Measurements from ENCODE around the gene ZNF679.
"Not testable (repeated sequence)": the region's sequence is repeated elsewhere in the genome, so short reads cannot be mapped to it uniquely, and the experiment has no call there.

ZNF679 gene

DNA sequence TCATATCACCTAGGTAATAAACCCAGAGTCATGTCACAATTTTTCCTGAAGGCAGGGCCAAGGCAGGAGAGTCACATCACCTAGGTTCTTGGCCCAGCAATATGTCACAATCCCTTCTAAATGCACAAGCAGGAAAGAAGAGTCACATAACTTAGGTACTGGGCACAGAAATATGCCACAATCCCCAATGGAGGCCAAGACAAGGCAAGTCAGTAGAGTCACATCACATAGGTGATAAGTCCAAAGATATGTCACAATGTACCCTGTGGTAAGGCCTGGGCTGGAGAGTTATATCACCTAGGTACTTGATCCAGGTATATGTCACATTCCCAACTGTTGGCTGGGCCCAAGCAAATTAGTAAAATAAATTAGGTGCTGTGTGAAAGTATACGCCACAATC lies at the start of gene ZNF679:
Gene ZNF679 (plus strand): TSS at position 301 of the 400 bp plus-strand sequence. CDS start 20,644 bp downstream, outside the sequence.
- not testable (repeated sequence) for ATAC-seq, DNase-seq

DNA sequence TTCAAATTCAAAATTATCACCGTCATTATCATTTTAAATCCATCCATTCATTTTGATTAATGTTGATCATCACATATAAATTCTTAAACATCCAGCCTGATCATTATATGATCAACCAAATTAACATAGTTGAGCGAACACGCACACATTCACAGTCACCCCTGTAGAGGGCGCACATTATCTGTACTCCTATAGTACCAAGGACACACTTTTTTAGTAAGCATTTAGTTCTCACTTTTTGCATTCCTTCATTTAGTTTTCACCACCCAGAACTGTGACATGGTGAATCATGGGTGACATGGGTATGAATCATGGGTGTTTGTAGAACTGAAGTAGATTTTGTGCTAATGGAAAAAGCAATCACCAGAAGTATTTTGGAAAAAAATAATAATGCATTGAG lies 47.3 kb upstream of the ZNF679 start:
- DNase-seq = no peak
- ATAC-seq = no peak

DNA sequence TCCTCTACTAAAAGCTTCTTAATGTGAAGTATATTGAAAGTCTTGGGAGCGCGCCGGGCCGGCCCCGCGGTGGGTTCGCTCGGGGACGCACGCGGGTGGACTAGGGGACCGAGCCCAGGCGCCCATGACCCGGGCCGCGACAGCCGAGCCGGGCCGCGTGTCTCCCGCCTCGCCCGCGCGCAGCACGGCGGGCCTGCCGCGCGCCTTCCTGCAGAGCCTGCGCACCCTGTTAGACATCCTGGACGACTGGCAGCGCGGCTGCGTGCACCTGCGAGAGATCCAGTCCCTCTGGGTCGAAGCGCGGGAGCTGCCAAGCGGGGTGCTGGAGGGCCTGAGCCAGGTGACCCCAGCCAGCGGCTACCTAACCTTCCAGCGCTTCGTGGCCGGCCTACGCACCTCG lies 46.7 kb upstream of the ZNF679 start:
- no peak for DNase-seq
- no peak for ATAC-seq

DNA sequence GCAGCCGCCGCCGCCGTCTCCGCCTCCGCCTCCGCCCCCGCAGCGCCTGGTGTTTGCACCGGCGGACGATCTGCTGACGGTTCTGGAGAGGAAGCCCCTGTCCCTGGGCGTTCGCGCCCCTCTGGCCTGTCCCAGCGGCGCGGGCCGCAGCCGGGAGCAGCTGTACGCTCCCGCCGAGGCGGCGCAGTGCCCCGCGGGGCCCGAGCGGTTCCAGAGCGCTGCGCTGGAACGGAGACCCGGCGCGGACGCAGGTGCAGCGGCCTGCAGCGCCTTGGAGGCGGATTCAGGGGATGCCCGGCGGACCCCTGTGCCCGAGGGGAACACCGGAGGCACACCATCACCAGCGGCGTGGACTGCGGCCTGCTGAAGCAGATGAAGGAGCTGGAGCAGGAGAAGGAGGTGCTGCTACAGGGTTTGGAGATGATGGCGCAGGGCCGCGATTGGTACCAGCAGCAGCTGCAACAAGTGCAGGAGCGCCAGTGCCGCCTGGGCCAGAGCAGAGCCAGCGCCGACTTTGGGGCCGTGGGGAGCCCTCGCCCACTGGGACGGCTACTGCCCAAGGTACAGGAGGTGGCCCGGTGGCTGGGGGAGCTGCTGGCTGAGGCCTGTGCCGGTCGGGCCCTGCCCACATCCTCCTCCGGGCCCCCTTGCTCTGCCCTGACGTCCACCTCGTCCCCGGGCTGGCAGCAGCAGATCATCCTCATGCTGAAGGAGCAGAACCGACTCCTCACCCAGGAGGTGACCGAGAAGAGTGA lies 46.1 kb upstream of the ZNF679 start:
- no peak for DNase-seq
- ATAC-seq = peak; percentile 14

DNA sequence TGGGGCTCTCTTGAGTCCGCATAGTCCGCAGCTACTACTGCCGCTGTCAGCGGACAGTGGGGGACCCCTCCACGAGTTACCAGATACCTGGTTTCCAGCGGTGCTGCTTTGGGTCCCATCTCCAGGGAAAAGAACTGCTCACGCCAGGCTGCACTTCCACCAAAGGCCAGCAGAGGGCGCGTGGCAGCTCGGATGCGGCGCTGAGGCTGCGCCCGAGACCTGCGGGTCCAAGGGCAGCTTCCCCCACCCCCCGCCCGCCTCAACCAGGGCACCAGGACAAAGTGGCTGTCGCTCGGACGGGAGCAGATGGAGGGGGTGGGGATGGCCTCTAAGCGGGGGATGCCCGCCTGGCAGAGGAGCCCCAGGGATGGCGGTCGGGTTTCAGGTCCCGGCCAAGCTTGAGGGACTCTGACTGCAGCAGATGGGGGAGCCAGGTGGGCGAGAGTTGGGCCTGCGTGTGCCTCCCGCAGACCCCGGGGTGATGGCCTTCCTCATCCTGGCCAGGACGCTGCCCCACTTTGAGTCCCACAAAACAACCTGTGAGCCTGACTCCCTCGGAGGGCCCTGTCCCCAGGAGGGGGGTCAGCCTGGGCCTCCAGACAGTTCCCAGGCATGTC lies 45.0 kb upstream of the ZNF679 start:
- ATAC-seq = no peak
- peak; percentile 51 for DNase-seq

DNA sequence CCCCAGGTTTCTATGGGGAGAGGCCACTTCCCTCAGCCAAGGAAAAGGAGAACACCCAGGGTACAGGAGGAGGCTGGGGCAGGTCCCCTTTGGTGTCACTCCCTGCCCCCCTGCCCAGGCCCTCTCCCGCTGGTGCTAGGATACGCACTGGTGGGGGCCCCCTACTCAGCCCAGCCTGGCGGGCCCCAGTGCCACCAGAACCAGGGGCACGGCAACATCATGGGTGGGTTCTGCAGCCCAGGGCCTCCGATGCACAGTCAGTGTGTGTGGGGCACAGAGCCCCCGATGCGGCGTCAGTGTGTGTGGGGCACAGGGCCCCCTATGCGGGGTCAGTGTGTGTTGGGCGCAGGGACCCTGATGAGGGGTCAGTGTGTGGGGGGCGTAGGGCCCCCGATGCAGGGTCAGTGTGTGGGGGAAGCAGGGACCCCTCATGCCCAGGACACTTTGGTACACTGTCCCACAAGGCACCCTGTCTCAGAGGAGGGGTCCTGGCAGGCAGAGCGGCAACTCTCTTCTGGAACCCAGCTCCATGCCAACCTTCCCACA lies 44.4 kb upstream of the ZNF679 start:
- no peak for DNase-seq
- ATAC-seq = no peak

DNA sequence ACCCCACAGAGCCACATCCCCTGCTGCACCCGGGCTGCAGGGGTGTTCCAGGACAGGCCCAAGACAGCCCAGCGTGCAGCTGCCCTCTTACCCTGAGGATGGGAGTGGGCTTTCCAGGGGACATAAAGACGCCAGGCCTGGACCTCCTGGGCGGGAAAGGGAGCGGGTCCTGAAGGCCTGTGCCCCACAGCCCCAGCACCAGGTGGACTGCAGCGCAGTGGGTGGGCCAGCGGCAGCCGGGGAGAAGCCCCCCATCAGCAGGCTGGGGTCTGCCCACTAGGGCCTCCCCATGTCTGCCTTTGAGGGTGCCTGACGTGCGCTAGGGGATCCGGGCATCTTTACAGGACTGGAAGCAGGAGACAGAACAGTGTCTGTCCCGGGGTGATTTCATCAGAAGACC lies 43.9 kb upstream of the ZNF679 start:
- DNase-seq (no peak), ATAC-seq (no peak)

DNA sequence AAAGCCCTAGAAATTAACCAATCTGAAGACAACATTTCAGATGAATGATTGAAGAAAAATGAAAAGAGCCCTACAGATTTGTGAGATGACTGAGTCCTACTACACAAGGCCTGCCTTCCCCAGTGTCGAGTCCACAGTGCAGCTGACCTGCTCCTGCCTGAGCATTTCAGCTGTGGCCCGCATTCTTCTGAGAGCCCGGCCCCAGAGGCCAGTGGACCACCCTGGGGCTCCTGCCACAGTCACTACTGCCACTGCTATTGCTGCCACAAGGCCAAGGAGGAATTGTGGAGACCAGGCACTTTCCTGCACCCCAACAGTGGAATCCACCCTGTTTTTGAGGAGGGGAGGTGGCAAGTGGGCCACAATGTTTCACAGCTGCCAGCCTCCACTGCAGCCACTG lies 40.9 kb upstream of the ZNF679 start:
- DNase-seq = no peak
- no peak for ATAC-seq

DNA sequence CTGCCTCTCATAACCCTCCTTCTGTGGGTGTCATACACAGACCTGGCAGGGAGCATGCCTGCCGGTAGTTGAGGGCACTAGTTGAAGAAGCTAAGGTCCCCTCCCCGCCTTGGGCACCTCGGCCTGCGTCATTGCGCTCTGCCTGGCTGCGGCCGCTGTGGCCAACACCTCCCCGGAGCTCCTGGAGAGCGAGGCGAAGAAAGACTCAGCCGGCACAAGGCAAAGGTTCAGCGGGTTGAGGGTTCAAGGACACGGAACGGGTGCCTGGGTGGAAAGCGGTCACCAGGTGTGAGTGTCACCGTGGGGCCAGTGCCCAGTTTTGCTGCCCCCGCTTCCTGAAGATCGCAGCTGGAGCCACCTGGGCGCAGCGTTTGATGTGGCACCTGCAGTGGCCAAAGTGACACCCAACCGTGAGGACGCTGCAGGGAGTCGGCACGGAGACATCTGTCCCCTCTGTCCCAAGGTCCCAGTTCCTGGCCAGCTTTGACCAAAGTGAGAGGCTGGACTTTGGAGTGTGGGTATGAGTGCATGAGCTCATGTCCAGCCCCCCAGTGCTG lies 36.0 kb upstream of the ZNF679 start:
- ATAC-seq (no peak), DNase-seq (no peak)

DNA sequence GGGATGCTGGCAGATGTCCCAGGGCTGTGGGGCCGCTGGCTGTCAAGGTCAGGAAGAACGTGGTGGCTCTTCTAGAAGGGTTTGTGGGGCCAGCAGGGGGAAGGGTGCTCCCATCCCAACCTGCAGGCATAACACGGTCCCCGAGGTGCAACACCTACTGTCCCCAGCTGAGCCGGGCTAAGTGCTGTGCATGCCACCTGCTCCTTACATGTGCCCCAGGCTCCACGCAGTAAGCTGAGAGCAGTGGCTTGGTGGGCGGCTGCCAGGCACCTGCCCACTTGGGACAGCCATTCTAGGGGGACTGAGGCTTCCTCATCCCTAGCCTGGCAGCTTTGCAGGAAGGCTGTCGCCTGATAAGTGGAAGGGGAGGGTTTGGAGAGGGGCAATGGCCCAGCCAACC lies 35.5 kb upstream of the ZNF679 start:
- DNase-seq = no peak
- no peak for ATAC-seq

DNA sequence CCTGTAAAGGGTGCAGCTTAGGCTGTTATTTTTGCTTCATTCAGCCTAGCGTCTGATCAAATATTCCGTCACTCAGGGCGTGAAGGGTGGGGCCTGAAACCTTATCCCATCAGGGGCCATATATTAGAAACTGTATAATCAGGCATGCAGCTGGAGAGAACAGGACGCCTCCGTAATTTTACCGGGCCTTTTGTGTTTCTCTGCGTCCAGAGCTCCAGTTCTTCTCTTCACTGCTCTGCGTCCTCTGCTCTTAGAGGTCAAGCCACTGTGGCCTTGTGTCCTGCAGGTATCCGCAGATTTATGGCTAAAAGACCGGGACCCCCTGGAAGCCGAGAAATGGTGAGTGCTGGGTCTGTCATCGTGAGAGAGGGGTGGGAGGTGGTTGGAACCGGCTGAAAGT lies 21.4 kb upstream of the ZNF679 start, which contains the start of gene ZNF735:
Gene ZNF735 (plus strand): TSS at position 301 of the 400 bp plus-strand sequence. CDS start 0 bp downstream, at position 301.
- DNase-seq (no peak), ATAC-seq (no peak)

DNA sequence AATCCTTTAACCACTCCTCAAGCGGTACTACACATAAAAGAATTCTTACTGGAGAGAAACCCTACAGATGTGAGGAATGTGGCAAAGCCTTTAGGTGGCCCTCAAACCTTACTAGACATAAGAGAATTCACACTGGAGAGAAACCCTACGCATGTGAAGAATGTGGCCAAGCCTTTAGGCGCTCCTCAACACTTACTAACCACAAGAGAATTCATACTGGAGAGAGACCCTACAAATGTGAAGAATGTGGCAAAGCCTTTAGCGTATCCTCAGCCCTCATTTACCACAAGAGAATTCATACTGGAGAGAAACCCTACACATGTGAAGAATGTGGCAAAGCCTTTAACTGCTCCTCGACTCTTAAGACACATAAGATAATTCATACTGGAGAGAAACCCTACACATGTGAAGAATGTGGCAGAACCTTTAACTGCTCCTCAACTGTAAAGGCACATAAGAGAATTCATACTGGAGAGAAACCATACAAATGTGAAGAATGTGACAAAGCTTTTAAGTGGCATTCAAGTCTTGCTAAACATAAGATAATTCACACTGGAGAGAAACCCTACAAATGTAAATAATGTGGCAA lies 8.5 kb upstream of the ZNF679 start:
- ATAC-seq, DNase-seq: not testable (repeated sequence)

DNA sequence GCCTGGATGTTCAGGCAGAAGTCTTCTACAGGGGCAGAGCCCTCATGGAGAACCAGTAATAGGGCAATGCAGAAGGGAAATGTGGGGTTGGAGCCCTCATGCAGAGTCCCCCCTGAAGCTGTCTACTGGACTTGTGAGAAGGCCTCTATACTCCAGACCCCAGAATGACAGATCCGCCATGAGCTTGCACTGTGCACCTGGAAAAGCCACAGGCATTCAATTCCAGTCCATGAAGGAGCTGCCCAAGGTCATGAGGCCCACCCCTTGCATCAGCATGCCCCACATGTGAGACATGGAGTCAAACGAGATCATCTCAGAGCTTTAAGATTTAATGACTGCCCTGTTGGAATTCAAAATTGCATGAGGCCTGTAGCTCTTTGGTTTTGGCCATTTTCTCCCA lies 4.9 kb upstream of the ZNF679 start:
- ATAC-seq = no peak
- no peak for DNase-seq

DNA sequence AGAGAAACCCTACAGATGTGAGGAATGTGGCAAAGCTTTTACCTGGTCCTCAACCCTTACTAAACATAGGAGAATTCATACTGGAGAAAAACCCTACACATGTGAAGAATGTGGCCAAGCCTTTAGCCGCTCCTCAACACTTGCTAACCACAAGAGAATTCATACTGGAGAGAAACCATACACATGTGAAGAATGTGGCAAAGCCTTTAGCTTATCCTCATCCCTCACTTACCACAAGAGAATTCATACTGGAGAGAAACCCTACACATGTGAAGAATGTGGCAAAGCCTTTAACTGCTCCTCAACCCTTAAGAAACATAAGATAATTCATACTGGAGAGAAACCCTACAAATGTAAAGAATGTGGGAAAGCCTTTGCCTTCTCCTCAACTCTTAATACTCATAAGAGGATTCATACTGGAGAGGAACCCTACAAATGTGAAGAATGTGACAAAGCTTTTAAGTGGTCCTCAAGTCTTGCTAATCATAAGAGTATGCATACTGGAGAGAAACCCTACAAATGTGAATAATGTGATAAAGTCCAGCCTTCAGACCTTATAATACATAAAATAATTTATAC lies 38.2 kb downstream of the ZNF679 start:
- ATAC-seq (no peak), DNase-seq (no peak)

DNA sequence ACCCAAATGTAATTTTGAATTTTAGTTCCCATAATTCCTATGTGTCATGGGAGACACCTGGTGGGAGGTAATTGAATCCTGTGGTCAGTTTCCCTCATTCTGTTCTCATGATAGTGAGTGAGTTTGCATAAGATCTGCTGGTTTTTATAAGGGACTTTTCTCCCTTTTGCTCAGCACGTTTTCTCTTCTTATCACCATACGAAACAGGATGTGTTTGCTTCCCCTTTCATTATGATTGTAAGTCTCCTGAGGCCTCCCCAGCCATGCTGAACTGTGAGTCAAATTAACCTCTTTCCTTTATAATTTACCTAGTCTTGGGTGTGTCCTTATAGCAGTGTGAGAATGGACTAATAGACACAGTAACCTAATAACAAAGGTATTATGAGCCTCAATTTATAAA lies 49.4 kb downstream of the ZNF679 start:
- no peak for DNase-seq
- ATAC-seq = no peak

DNA sequence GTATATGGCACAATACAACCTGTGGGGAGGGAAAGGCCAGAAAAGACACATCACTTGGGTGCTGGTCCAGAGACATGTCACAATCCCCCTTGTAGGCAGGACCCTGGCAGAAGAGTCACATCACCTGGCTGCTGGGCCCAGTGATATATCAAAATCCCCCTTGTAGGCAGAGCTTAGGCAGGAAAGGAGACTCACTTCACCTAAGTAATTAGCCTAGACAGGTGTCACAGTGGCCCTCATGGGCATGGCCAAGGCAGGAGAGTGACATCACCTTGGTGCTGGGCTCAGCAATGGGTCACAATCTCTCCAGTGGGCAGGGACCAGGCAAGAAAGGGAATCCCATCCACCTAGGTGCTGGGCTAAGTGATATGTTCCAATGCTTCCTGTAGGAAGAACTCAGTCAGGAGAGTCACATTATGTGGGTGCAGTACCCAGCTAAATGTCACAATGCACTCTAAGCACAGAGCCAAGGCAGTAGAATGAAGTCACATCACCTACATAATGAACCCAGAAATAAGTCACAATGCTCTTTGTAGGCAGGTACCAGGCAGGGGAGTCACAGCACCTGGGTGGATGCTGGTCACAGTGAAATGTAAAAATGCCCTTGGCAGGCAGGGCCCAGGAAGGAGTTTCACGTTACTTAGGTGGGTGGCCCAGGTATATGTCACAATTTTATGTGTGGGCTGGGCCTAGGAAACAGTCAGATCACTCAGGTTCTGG lies 66.6 kb downstream of the ZNF679 start:
- no peak for DNase-seq
- ATAC-seq = no peak

DNA sequence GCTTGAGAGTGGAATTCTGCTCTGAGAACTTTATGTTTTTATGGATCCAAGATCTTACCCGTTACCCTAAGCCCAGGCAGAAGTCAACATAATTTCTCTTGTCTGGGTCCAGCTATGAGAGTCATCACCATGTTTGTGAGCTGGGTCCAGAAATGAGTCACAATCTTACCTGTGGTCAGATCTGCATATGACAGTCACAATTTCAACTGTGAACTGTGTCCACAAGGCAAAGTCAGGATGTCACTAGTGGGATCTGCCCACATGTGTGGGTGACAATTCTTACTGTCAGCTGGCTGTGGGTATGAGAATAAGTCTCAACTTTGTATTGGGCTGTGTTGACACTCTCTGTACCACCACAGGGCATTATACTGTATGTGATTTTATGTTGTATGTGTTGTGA lies 69.1 kb downstream of the ZNF679 start:
- peak; percentile 14 for ATAC-seq
- DNase-seq = not testable (repeated sequence)

DNA sequence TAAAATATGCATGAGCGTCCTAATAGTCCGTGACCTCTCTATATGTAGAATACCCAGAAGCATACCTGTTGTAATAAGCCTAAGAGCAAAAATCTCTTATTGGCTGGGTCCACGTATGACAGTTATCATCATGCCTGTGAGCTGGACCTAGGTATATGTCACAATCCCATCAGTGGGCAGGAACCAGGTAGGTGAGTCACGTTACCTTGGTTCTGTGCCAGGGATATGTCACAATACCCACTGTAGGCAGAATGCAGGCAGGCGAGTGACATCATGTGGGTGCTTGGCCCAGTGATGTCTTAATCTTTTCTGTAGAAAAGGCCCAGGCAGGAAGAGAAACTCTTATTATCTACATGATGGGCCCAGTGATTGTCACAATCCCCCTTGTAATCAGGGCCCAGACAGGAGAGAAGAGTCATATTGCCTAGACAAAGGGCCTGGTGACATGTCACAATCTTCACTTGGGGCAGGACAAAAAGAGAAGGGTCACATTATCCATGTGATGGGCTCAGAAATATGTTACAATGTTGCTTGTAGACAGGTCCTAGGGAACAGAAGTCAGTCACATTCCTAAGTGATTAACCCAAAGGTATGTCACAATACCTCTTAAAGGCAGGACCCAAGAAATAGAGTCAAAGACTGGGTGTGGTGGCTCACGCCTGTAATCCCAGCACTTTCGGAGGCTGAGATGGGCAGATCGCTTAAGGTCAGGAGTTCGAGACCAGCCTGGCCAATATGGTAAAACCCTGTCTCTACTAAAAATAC lies 72.5 kb downstream of the ZNF679 start:
- ATAC-seq (no peak), DNase-seq (no peak)

DNA sequence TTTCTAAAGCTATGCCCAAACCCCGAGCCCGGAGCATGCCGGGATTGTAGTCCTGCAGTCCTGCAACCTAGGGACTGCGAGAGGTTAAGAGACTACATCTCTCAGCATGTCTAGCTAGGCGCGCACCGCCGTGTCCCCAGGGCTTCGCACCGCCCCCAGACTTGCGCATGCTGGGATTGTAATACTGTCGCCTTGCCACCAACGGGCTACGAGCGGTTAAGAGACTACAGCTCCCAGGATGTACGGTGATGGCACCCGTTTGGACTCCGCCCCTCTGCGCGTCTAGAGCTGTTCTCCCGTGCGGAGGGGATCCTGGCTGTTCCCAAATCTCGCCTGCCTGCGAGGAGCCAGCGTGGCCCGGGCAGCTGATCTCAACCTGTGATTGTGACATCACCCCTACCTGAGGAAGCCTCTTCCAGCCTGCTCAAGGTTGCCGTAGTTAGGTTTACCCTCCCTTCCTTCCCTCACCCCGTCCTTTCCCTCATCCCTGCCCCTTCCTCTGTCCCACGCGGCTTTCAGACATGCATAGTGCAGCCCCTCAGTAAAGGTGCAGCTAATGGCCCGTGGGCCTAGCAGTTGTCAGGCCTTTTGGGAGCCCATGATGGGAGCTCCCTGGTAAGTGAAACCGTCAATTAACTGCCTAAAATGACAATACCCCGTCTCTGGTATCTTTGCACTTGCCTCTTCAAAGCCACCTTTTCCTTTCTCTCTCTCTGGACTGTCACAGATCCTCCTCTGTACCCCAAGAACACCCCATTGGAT lies 79.2 kb downstream of the ZNF679 start:
- peak; percentile 89 for DNase-seq
- ATAC-seq = peak; percentile 99

DNA sequence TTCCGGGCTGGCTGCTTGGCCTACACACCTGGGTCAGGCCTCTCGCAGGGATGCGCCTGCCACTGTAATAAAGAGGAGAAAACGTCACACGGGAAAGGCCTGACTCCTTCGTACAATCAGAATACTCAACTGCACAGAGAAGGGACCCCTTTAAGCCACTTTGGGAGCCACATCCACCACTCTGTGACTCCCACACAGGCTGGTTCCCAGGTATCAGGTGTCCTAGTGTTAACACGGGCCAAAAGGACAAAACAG lies 79.7 kb downstream of the ZNF679 start:
- ATAC-seq (no peak), DNase-seq (peak; percentile 13)

DNA sequence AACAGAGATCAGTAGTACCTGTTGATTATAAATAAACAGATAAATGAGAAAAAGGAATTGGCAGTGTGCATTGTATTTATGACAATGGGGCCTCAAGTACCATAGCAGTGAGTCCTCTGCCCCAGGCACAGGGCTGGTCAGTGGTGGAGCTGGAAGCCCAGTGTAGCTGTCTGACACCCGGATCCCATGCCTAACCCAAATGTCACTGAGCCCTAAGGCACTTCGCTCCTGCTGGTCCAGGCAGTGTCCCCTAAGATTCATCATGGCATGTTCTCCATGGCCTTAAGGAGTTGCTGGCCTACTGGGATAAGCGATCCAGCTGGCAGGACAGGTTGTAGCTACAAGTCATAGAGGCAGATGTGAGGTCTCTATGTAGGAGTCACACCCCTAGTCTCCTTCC lies 82.2 kb downstream of the ZNF679 start:
- DNase-seq = no peak

More for the DNA sequence above, 82.2 kb downstream of the ZNF679 start:
- no peak for ATAC-seq
